ENCODE data around the gene KRTAP20-3.

The KRTAP20-3 gene

GRCh38 chr21:30642564-30642963 is at the start of gene KRTAP20-3:
Gene KRTAP20-3 (plus strand): TSS chr21:30642864.
- DNase-seq, result no peak

- DNase-seq, result no peak
Observed at GRCh38 chr21:30598802-30599201, 43.9 kb upstream of the KRTAP20-3 start, which contains the start of gene KRTAP6-2. Gene KRTAP6-2 (minus strand): TSS chr21:30598902. CDS start chr21:30598874, 28 bp downstream.

- DNase-seq, result no peak
Observed at GRCh38 chr21:30600787-30601186, 41.9 kb upstream of the KRTAP20-3 start, which contains the start of gene KRTAP22-1. Gene KRTAP22-1 (plus strand): TSS chr21:30601087.

GRCh38 chr21:30605968-30606367 is 36.7 kb upstream of the KRTAP20-3 start:
- no peak for DNase-seq

- DNase-seq, result no peak
Observed at GRCh38 chr21:30612132-30612531, 30.5 kb upstream of the KRTAP20-3 start.

- no peak for DNase-seq
Observed at GRCh38 chr21:30613836-30614235, 28.8 kb upstream of the KRTAP20-3 start, which contains the start of gene KRTAP6-1. Gene KRTAP6-1 (minus strand): TSS chr21:30613930. CDS start chr21:30613904, 26 bp downstream.

- no peak for DNase-seq
Observed at GRCh38 chr21:30615199-30615598, 27.5 kb upstream of the KRTAP20-3 start.

- DNase-seq, result no peak
Observed at GRCh38 chr21:30616125-30616524, 26.5 kb upstream of the KRTAP20-3 start, which contains the start of gene KRTAP20-1. Gene KRTAP20-1 (plus strand): TSS chr21:30616425. CDS start chr21:30616455, 30 bp downstream.

- no peak for DNase-seq
Observed at GRCh38 chr21:30620080-30620479, 22.6 kb upstream of the KRTAP20-3 start.

GRCh38 chr21:30620522-30620921 is 22.1 kb upstream of the KRTAP20-3 start, which contains the start of gene KRTAP20-4:
Gene KRTAP20-4 (plus strand): TSS chr21:30620627.
- no peak for DNase-seq

GRCh38 chr21:30623362-30623761 is 19.3 kb upstream of the KRTAP20-3 start:
- DNase-seq, result no peak

- no peak for DNase-seq
Observed at GRCh38 chr21:30625449-30626165, 17.1 kb upstream of the KRTAP20-3 start.

GRCh38 chr21:30628109-30628508 is 14.6 kb upstream of the KRTAP20-3 start:
- no peak for DNase-seq

- no peak for DNase-seq
Observed at GRCh38 chr21:30629200-30629599, 13.5 kb upstream of the KRTAP20-3 start.

GRCh38 chr21:30634906-30635305 is 7.8 kb upstream of the KRTAP20-3 start, which contains the start of gene KRTAP20-2:
Gene KRTAP20-2 (plus strand): TSS chr21:30635206. CDS start chr21:30635264, 58 bp downstream.
- DNase-seq, result no peak

GRCh38 chr21:30638686-30639085 is 4.0 kb upstream of the KRTAP20-3 start:
- DNase-seq, result no peak

GRCh38 chr21:30646904-30647414 is 4.3 kb downstream of the KRTAP20-3 start:
- no peak for DNase-seq

- peak in 1 of 3 experiments; percentile 17 for DNase-seq
Observed at GRCh38 chr21:30652891-30653290, 10.2 kb downstream of the KRTAP20-3 start.

- no peak for DNase-seq
Observed at GRCh38 chr21:30668776-30669175, 26.1 kb downstream of the KRTAP20-3 start.

GRCh38 chr21:30672985-30673650 is 30.5 kb downstream of the KRTAP20-3 start:
- DNase-seq, result peak in 1 of 3 experiments; percentile 48

GRCh38 chr21:30674312-30674711 is 31.6 kb downstream of the KRTAP20-3 start:
- DNase-seq, result no peak

GRCh38 chr21:30676737-30677136 is 34.1 kb downstream of the KRTAP20-3 start:
- no peak for DNase-seq

- no peak for DNase-seq
Observed at GRCh38 chr21:30680586-30680985, 37.9 kb downstream of the KRTAP20-3 start.

All from NCI-H1417 (cell line).